ENCODE measurements around the gene MAP3K8. TPM values are rescaled to one million over a fixed set of nuclear protein-coding genes. Genes with fewer than 3 reads are reported as not detected.
A peak's percentile ranks its signal among the peaks of the same experiment; 100 is the strongest.
"Not testable (repeated sequence)": the region's sequence is repeated elsewhere in the genome, so short reads cannot be mapped to it uniquely, and the experiment has no call there.

Gene MAP3K8
- total and polyA plus RNA-seq, 4 donors = 17.0 to 85.4 (median 69.1) TPM

- DNase-seq (no peak), ATAC-seq (ENCODE audit: low FRiP score) (no peak)
- Histone ChIP-seq H3K9me3 (ENCODE audit: control insufficient read depth, low read length) (no peaks in the 10 kb centered on the region), H3K27ac (ENCODE audit: low read depth in 1 of 2, low read length in 2 of 2) (no peak overlapping the region), H3K27me3 (ENCODE audit: control insufficient read depth in 1 of 2, insufficient read depth in 2 of 2, low read length in 1 of 2) (no peaks in the 10 kb centered on the region), H3K36me3 (ENCODE audit: control insufficient read depth in 1 of 2, insufficient read depth in 2 of 2, low read length in 1 of 2) (no peaks in the 10 kb centered on the region), H3K4me1 (ENCODE audit: control insufficient read depth in 1 of 2, insufficient read depth in 2 of 2, low read length in 2 of 2) (no peaks in the 10 kb centered on the region), H3K4me3 (ENCODE audit: low read length in 2 of 2) (no peak overlapping the region)
- WGBS, 2 donors = 91 to 93% methylated on average over 12 of the region's 12 CpGs
- intact Hi-C loops (cut with DNase I) = no loop called here
Observed at GRCh38 chr10:30430544-30431298, 3.3 kb upstream of the MAP3K8 start.

- DNase-seq = no peak
- Histone ChIP-seq H3K4me3 (ENCODE audit: low read length in 2 of 2) (no peak overlapping the region), H3K36me3 (ENCODE audit: control insufficient read depth in 1 of 2, insufficient read depth in 2 of 2, low read length in 1 of 2) (no peaks in the 10 kb centered on the region), H3K9me3 (ENCODE audit: control insufficient read depth, low read length) (no peaks in the 10 kb centered on the region), H3K4me1 (ENCODE audit: control insufficient read depth in 1 of 2, insufficient read depth in 2 of 2, low read length in 2 of 2) (no peaks in the 10 kb centered on the region), H3K27ac (ENCODE audit: low read depth in 1 of 2, low read length in 2 of 2) (no peak overlapping the region), H3K27me3 (ENCODE audit: control insufficient read depth in 1 of 2, insufficient read depth in 2 of 2, low read length in 1 of 2) (no peaks in the 10 kb centered on the region)
- intact Hi-C loops (cut with DNase I) = no loop called here
- no peak for ATAC-seq (ENCODE audit: low FRiP score)
- WGBS, 2 donors = 52 to 70% methylated on average over 17 of the region's 17 CpGs
Observed at GRCh38 chr10:30431435-30431911, 2.5 kb upstream of the MAP3K8 start.

- intact Hi-C loops (cut with DNase I) = no loop called here
- peak in 1 of 2 donors; percentile 68 for DNase-seq
- peak; percentile 1 for ATAC-seq (ENCODE audit: low FRiP score)
- Histone ChIP-seq H3K36me3 (ENCODE audit: control insufficient read depth in 1 of 2, insufficient read depth in 2 of 2, low read length in 1 of 2) (no peaks in the 10 kb centered on the region), H3K27me3 (ENCODE audit: control insufficient read depth in 1 of 2, insufficient read depth in 2 of 2, low read length in 1 of 2) (no peaks in the 10 kb centered on the region), H3K4me3 (ENCODE audit: low read length in 2 of 2) (peak overlapping the region; percentile 56 to 86), H3K4me1 (ENCODE audit: control insufficient read depth in 1 of 2, insufficient read depth in 2 of 2, low read length in 2 of 2) (no peaks in the 10 kb centered on the region), H3K27ac (ENCODE audit: low read depth in 1 of 2, low read length in 2 of 2) (peak overlapping the region; percentile 99 to 100), H3K9me3 (ENCODE audit: control insufficient read depth, low read length) (no peaks in the 10 kb centered on the region)
- 29 to 34% methylated on average over 34 to 35 of the region's 35 CpGs for WGBS, 2 donors
Observed at GRCh38 chr10:30432622-30433305, 1.2 kb upstream of the MAP3K8 start.

- H3K9me3 ChIP-seq (ENCODE audit: control insufficient read depth, low read length) = no peaks in the 10 kb centered on the region
- H3K36me3 ChIP-seq (ENCODE audit: control insufficient read depth in 1 of 2, insufficient read depth in 2 of 2, low read length in 1 of 2) = no peaks in the 10 kb centered on the region
- H3K27me3 ChIP-seq (ENCODE audit: control insufficient read depth in 1 of 2, insufficient read depth in 2 of 2, low read length in 1 of 2) = no peaks in the 10 kb centered on the region
- H3K27ac ChIP-seq (ENCODE audit: low read depth in 1 of 2, low read length in 2 of 2) = peak overlapping the region; percentile 99 to 100
- ATAC-seq (ENCODE audit: low FRiP score) (peak; percentile 67), DNase-seq (peak; percentile 91 to 93)
- 0% methylated on average over 31 to 32 of the region's 32 CpGs for WGBS, 2 donors
- intact Hi-C loops (cut with DNase I) = no loop called here
- H3K4me3 ChIP-seq (ENCODE audit: low read length in 2 of 2) = peak overlapping the region; percentile 56 to 86
- H3K4me1 ChIP-seq (ENCODE audit: control insufficient read depth in 1 of 2, insufficient read depth in 2 of 2, low read length in 2 of 2) = no peaks in the 10 kb centered on the region
Observed at GRCh38 chr10:30433306-30433729, 666 bp upstream of the MAP3K8 start.

GRCh38 chr10:30434273-30435072, 489 bp downstream of the MAP3K8 start:
- Histone ChIP-seq H3K4me1 (ENCODE audit: control insufficient read depth in 1 of 2, insufficient read depth in 2 of 2, low read length in 2 of 2) (no peaks in the 10 kb centered on the region), H3K36me3 (ENCODE audit: control insufficient read depth in 1 of 2, insufficient read depth in 2 of 2, low read length in 1 of 2) (peaks cover 0 to 4% of the 10 kb centered on the region in 2 donors), H3K9me3 (ENCODE audit: control insufficient read depth, low read length) (no peaks in the 10 kb centered on the region), H3K4me3 (ENCODE audit: low read length in 2 of 2) (peak overlapping the region; percentile 76 to 92), H3K27ac (ENCODE audit: low read depth in 1 of 2, low read length in 2 of 2) (peak overlapping the region; percentile 78 to 94), H3K27me3 (ENCODE audit: control insufficient read depth in 1 of 2, insufficient read depth in 2 of 2, low read length in 1 of 2) (no peaks in the 10 kb centered on the region)
- WGBS, 2 donors = 0 to 1% methylated on average over 53 to 56 of the region's 56 CpGs
- intact Hi-C loops (cut with DNase I) = loop anchor here in 1 of 2 donors (1.0 kb wide), 1 partner anchor 20 kb away; no protein-coding TSS in a partner anchor
- DNase-seq (peak; percentile 95 to 96), ATAC-seq (ENCODE audit: low FRiP score) (peak; percentile 85)

GRCh38 chr10:30435073-30435422, 1.1 kb downstream of the MAP3K8 start:
- H3K36me3 ChIP-seq (ENCODE audit: control insufficient read depth in 1 of 2, insufficient read depth in 2 of 2, low read length in 1 of 2) = peaks cover 1 to 5% of the 10 kb centered on the region in 2 donors
- peak overlapping the region; percentile 76 to 92 for H3K4me3 ChIP-seq (ENCODE audit: low read length in 2 of 2)
- intact Hi-C loops (cut with DNase I) = no loop called here
- peak in 1 of 2 donors; percentile 72 for DNase-seq
- peak overlapping the region; percentile 78 to 94 for H3K27ac ChIP-seq (ENCODE audit: low read depth in 1 of 2, low read length in 2 of 2)
- whole genome bisulfite sequencing, 2 donors = 0 to 1% methylated on average over 13 of the region's 13 CpGs
- ATAC-seq (ENCODE audit: low FRiP score) = no peak
- H3K27me3 ChIP-seq (ENCODE audit: control insufficient read depth in 1 of 2, insufficient read depth in 2 of 2, low read length in 1 of 2) = no peaks in the 10 kb centered on the region
- no peaks in the 10 kb centered on the region for H3K4me1 ChIP-seq (ENCODE audit: control insufficient read depth in 1 of 2, insufficient read depth in 2 of 2, low read length in 2 of 2)
- no peaks in the 10 kb centered on the region for H3K9me3 ChIP-seq (ENCODE audit: control insufficient read depth, low read length)

- 17 to 22% methylated on average over 15 of the region's 15 CpGs for WGBS, 2 donors
- intact Hi-C loops (cut with DNase I); H3K4me1 ChIP-seq (ENCODE audit: control insufficient read depth in 1 of 2, insufficient read depth in 2 of 2, low read length in 2 of 2); H3K27me3 ChIP-seq (ENCODE audit: control insufficient read depth in 1 of 2, insufficient read depth in 2 of 2, low read length in 1 of 2); H3K9me3 ChIP-seq (ENCODE audit: control insufficient read depth, low read length); DNase-seq; ATAC-seq (ENCODE audit: low FRiP score); H3K36me3 ChIP-seq (ENCODE audit: control insufficient read depth in 1 of 2, insufficient read depth in 2 of 2, low read length in 1 of 2): not testable (repeated sequence)
- peak overlapping the region; percentile 92 for H3K4me3 ChIP-seq (ENCODE audit: low read length in 2 of 2)
- H3K27ac ChIP-seq (ENCODE audit: low read depth in 1 of 2, low read length in 2 of 2) = peak overlapping the region in 1 of 2 donors; percentile 94
Observed at GRCh38 chr10:30435499-30436167, 1.6 kb downstream of the MAP3K8 start.

GRCh38 chr10:30436191-30436611, 2.2 kb downstream of the MAP3K8 start:
- Histone ChIP-seq H3K4me1 (ENCODE audit: control insufficient read depth in 1 of 2, insufficient read depth in 2 of 2, low read length in 2 of 2) (peaks cover 0 to 2% of the 10 kb centered on the region in 2 donors), H3K4me3 (ENCODE audit: low read length in 2 of 2) (peak overlapping the region; percentile 92), H3K27ac (ENCODE audit: low read depth in 1 of 2, low read length in 2 of 2) (peak overlapping the region in 1 of 2 donors; percentile 72), H3K36me3 (ENCODE audit: control insufficient read depth in 1 of 2, insufficient read depth in 2 of 2, low read length in 1 of 2) (peaks cover 3 to 5% of the 10 kb centered on the region in 2 donors), H3K27me3 (ENCODE audit: control insufficient read depth in 1 of 2, insufficient read depth in 2 of 2, low read length in 1 of 2) (no peaks in the 10 kb centered on the region), H3K9me3 (ENCODE audit: control insufficient read depth, low read length) (no peaks in the 10 kb centered on the region)
- DNase-seq (peak in 1 of 2 donors; percentile 71), ATAC-seq (ENCODE audit: low FRiP score) (no peak)
- WGBS, 2 donors = 1 to 2% methylated on average over 7 of the region's 7 CpGs
- intact Hi-C loops (cut with DNase I) = no loop called here

Data from aorta (tissue), 5 donors.